ENCODE results near the gene MB21D2. TPM values are rescaled to one million over a fixed set of nuclear protein-coding genes. Genes with fewer than 3 reads are reported as not detected.

The MB21D2 gene
- total and polyA plus RNA-seq, 2 of the 8 experiments (the other 6 are each of a cell fraction or from before 2014, with no cell fraction given), result 10.0 to 21.0 TPM

GRCh38 chr3:192860454-192860853, 57.2 kb downstream of the MB21D2 start:
- no peak for DNase-seq (ENCODE audit: low read depth in 1 of 2, low spot score in 2 of 2)
- Histone ChIP-seq H4K20me1 (replicated peaks in 1 of 2; ENCODE audit: control insufficient read depth in 1 of 2, insufficient read depth in 2 of 2, low read length in 2 of 2) (peaks cover 0 to 2% of the 10 kb centered on the region in 2 experiments), H4K5ac (ENCODE audit: insufficient read length, low read depth, low read length) (no peak overlapping the region), H2BK120ac (replicated peaks; ENCODE audit: low read depth, low read length) (no peak overlapping the region), H3K79me2 (ENCODE audit: control insufficient read depth in 1 of 2, insufficient read depth in 2 of 2, low read length in 2 of 2) (peaks cover 0 to 93% of the 10 kb centered on the region in 2 experiments; a peak in 2 of 4 replicates), H3K4me1 (replicated peaks in 1 of 4; ENCODE audit: control insufficient read depth in 3 of 4, insufficient read depth in 4 of 4, low read length in 3 of 4) (peaks cover 0 to 7% (median 4%) of the 10 kb centered on the region in 4 experiments; a peak in 5 of 7 replicates), H3K36me3 (ENCODE audit: control insufficient read depth in 2 of 4, insufficient read depth in 4 of 4, low read length in 3 of 4) (no peaks in the 10 kb centered on the region), H3K4me3 (ENCODE audit: extremely low read depth in 1 of 4, insufficient read depth in 2 of 4, low read depth in 3 of 4, low read length in 4 of 4) (no peak overlapping the region), H2BK20ac (ENCODE audit: low read length) (no peak overlapping the region), H3K23ac (ENCODE audit: insufficient read length) (no peak overlapping the region), H4K8ac (ENCODE audit: extremely low read depth, insufficient read depth, low read length) (no peak overlapping the region), H2AFZ (ENCODE audit: low read length) (no peak overlapping the region), H3K79me1 (ENCODE audit: low read depth, low read length) (peaks cover 15% of the 10 kb centered on the region), H3K18ac (ENCODE audit: extremely low read depth, low read length) (no peak overlapping the region), H3K9me3 (ENCODE audit: insufficient read depth in 2 of 2, low read depth in 1 of 2, low read length in 1 of 2) (no peaks in the 10 kb centered on the region), H3K27ac (ENCODE audit: low read depth, low read length) (no peak overlapping the region), H3K27me3 (replicated peaks in 1 of 4; ENCODE audit: control insufficient read depth in 3 of 4, extremely low read depth in 1 of 4, insufficient read depth in 3 of 4, low read length in 3 of 4) (no peaks in the 10 kb centered on the region), H4K91ac (replicated peaks; ENCODE audit: insufficient read length, low read length) (no peak overlapping the region), H2BK5ac (ENCODE audit: low read depth, low read length) (no peak overlapping the region), H3K14ac (ENCODE audit: insufficient read length) (no peak overlapping the region), H3K56ac (replicated peaks; ENCODE audit: insufficient read length, low read depth, low read length) (no peak overlapping the region), H3K23me2 (ENCODE audit: low read depth, low read length) (no peaks in the 10 kb centered on the region), H3K9ac (replicated peaks in 1 of 4; ENCODE audit: extremely low read depth in 1 of 4, low read depth in 3 of 4, low read length in 3 of 4) (no peak overlapping the region), H3K4ac (replicated peaks; ENCODE audit: insufficient read length, low read depth, low read length) (no peak overlapping the region), H2BK15ac (ENCODE audit: low read length) (no peak overlapping the region), H3K4me2 (ENCODE audit: insufficient read depth in 1 of 2, low read depth in 2 of 2, low read length in 2 of 2) (no peak overlapping the region), H2BK12ac (ENCODE audit: low read depth, low read length) (no peak overlapping the region), H2AK5ac (ENCODE audit: low read depth, low read length) (no peak overlapping the region)
- ChIA-PET CTCF (ENCODE audit: partially characterized antibody) (interaction anchor here (0.6 to 2.0 kb wide), 3 partner anchors 17 to 43 kb away, joined by 3 to 8 read pairs (median 5); no protein-coding TSS in a partner anchor), POLR2A (ENCODE audit: partially characterized antibody) (no interaction called here)
- FAIRE-seq, result no peak
- WGBS, 2 experiments (ENCODE audit: extremely low coverage in 1 of 2, insufficient coverage in 1 of 2, insufficient read length in 1 of 2, insufficient replicate concordance in 2 of 2, low coverage in 1 of 2, low lambda C conversion rate in 2 of 2, missing lambda C conversion rate in 1 of 2), result 82% methylated on average over 2 of the region's 2 CpGs; no CpG with 5 or more reads in 1 of the 2 experiments
- TF ChIP-seq KDM1A (IDR thresholded peaks at IDR 0.05; ENCODE audit: borderline replicate concordance, low read length) (no peak), PHF8 (conservative IDR thresholded peaks at IDR 0.05; ENCODE audit: low read depth, low read length) (no peak), POU5F1 (IDR thresholded peaks at IDR 0.05; ENCODE audit: low read depth, low read length) (no peak), JUN (IDR thresholded peaks at IDR 0.05; ENCODE audit: low read depth, low read length) (no peak), SRF (IDR thresholded peaks at IDR 0.05; ENCODE audit: low read depth, low read length) (no peak), POLR2AphosphoS5 (IDR thresholded peaks at IDR 0.05; ENCODE audit: low read depth, low read length) (no peak), BRCA1 (IDR thresholded peaks at IDR 0.05; ENCODE audit: low read depth, low read length) (no peak), YY1 (IDR thresholded peaks at IDR 0.05; ENCODE audit: low read depth, low read length) (no peak), GTF2F1 (IDR thresholded peaks at IDR 0.05; ENCODE audit: borderline replicate concordance, low read depth, low read length) (no peak), SP4 (IDR thresholded peaks at IDR 0.05; ENCODE audit: low read length) (no peak), CREB1 (IDR thresholded peaks at IDR 0.05) (no peak), TAF1 (IDR thresholded peaks at IDR 0.05; ENCODE audit: low read depth, low read length) (no peak)
- TF ChIP-seq, protein P1, sequence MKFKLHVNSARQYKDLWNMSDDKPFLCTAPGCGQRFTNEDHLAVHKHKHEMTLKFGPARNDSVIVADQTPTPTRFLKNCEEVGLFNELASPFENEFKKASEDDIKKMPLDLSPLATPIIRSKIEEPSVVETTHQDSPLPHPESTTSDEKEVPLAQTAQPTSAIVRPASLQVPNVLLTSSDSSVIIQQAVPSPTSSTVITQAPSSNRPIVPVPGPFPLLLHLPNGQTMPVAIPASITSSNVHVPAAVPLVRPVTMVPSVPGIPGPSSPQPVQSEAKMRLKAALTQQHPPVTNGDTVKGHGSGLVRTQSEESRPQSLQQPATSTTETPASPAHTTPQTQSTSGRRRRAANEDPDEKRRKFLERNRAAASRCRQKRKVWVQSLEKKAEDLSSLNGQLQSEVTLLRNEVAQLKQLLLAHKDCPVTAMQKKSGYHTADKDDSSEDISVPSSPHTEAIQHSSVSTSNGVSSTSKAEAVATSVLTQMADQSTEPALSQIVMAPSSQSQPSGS (IDR thresholded peaks at IDR 0.05; ENCODE audit: low read length), result no peak
- TF ChIP-seq, protein P2, sequence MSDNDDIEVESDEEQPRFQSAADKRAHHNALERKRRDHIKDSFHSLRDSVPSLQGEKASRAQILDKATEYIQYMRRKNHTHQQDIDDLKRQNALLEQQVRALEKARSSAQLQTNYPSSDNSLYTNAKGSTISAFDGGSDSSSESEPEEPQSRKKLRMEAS (IDR thresholded peaks at IDR 0.05), result no peak

All from H1 (cell line).